SK-N-SH treated with all-trans-retinoic acid at 6 μM for 48 hours (cell line): ENCODE measurements around the gene GPHA2.

Experiments used
- ATAC-seq: fragments of 200-7000 bp; cut with Tn5 transposase; 3 replicates; pipeline ENCODE4 v1.9.1; 2020; ENCODE audit warnings: mild to moderate bottlenecking, moderate library complexity
- ARNTL ChIP-seq: fragments of 450-650 bp; formaldehyde crosslinking; IDR thresholded peaks from 2 replicates; pipeline ENCODE4 v1.5.0; 2020; ENCODE audit warnings: low read depth, mild to moderate bottlenecking, moderate library complexity, borderline replicate concordance
- BACH2 ChIP-seq: fragments of 250-450 bp; sonication (Bioruptor Pico); IDR thresholded peaks from 2 replicates; pipeline ENCODE4 v1.9.0; 2021; ENCODE audit warnings: mild to moderate bottlenecking, borderline replicate concordance
- CREB5 ChIP-seq: fragments of 250-450 bp; sonication (Bioruptor Pico); IDR thresholded peaks from 2 replicates; pipeline ENCODE4 v1.5.1; 2020; ENCODE audit warnings: low read depth, mild to moderate bottlenecking, moderate library complexity
- CSDC2 ChIP-seq: fragments of 250-450 bp; sonication (Bioruptor Pico); IDR thresholded peaks from 2 replicates; pipeline ENCODE4 v1.5.0; 2020; ENCODE audit warnings: mild to moderate bottlenecking, moderate library complexity
- CSRNP3 ChIP-seq: fragments of 250-450 bp; sonication (Bioruptor Pico); IDR thresholded peaks from 2 replicates; pipeline ENCODE4 v1.5.1; 2021; ENCODE audit warnings: mild to moderate bottlenecking, moderate library complexity
- ESRRG ChIP-seq: fragments of 250-450 bp; sonication (Bioruptor Pico); IDR thresholded peaks from 2 replicates; pipeline ENCODE4 v1.6.1; 2021; ENCODE audit warnings: mild to moderate bottlenecking
- GLIS3 ChIP-seq: fragments of 250-450 bp; sonication (Bioruptor Pico); IDR thresholded peaks from 2 replicates; pipeline ENCODE4 v1.5.0; 2020; ENCODE audit warnings: mild to moderate bottlenecking, moderate library complexity
- ISL1 ChIP-seq: fragments of 250-450 bp; sonication (Bioruptor Pico); IDR thresholded peaks from 2 replicates; pipeline ENCODE4 v2.1.2; 2022; ENCODE audit warnings: mild to moderate bottlenecking, moderate library complexity
- PPARA ChIP-seq: fragments of 250-450 bp; sonication (Bioruptor Pico); IDR thresholded peaks from 2 replicates; pipeline ENCODE4 v1.5.0; 2020; ENCODE audit warnings: mild to moderate bottlenecking, borderline replicate concordance
- RARB ChIP-seq: fragments of 250-450 bp; sonication (Bioruptor Pico); IDR thresholded peaks from 2 replicates; pipeline ENCODE4 v1.8.0; 2021; ENCODE audit warnings: mild to moderate bottlenecking, moderate library complexity
- SNAI2 ChIP-seq: fragments of 250-450 bp; sonication (Bioruptor Pico); IDR thresholded peaks from 2 replicates; pipeline ENCODE4 v1.5.0; 2020; ENCODE audit warnings: mild to moderate bottlenecking, moderate library complexity
- TCF4 ChIP-seq: fragments of 250-450 bp; sonication (Bioruptor Pico); IDR thresholded peaks from 2 replicates; pipeline ENCODE4 v1.8.0; 2021; ENCODE audit warnings: mild to moderate bottlenecking, moderate library complexity, borderline replicate concordance
- ZC3H10 ChIP-seq: fragments of 250-450 bp; sonication (Bioruptor Pico); IDR thresholded peaks from 2 replicates; pipeline ENCODE4 v1.5.1; 2021; ENCODE audit warnings: mild to moderate bottlenecking, moderate library complexity
- ZFP3 ChIP-seq: fragments of 250-450 bp; sonication (Bioruptor Pico); IDR thresholded peaks from 2 replicates; pipeline ENCODE4 v1.5.0; 2020; ENCODE audit warnings: mild to moderate bottlenecking, moderate library complexity
- ZFP30 ChIP-seq: fragments of 450-650 bp; formaldehyde crosslinking; IDR thresholded peaks from 2 replicates; pipeline ENCODE4 v1.5.0; 2022; ENCODE audit warnings: mild to moderate bottlenecking, moderate library complexity
- ZNF565 ChIP-seq: fragments of 450-650 bp; formaldehyde crosslinking; conservative IDR thresholded peaks from 2 replicates; pipeline ENCODE4 v1.5.0; 2020; ENCODE audit warnings: low read depth, mild to moderate bottlenecking, moderate library complexity
- ZNF70 ChIP-seq: fragments of 450-650 bp; formaldehyde crosslinking; IDR thresholded peaks from 2 replicates; pipeline ENCODE4 v1.5.0; 2020; ENCODE audit warnings: mild to moderate bottlenecking, moderate library complexity
- TF ChIP-seq, protein P1 (sequence below): fragments of 250-450 bp; sonication (Bioruptor Pico); IDR thresholded peaks from 2 replicates; pipeline ENCODE4 v1.5.0; 2020; ENCODE audit warnings: mild to moderate bottlenecking, moderate library complexity
- TF ChIP-seq, protein P2 (sequence below): fragments of 250-450 bp; sonication (Bioruptor Pico); IDR thresholded peaks from 2 replicates; pipeline ENCODE4 v1.8.0; 2021; ENCODE audit warnings: low read depth, mild to moderate bottlenecking, moderate library complexity, borderline replicate concordance
- TF ChIP-seq, protein P3 (sequence below): fragments of 250-450 bp; sonication (Bioruptor Pico); IDR thresholded peaks from 2 replicates; pipeline ENCODE4 v1.8.0; 2020; ENCODE audit warnings: mild to moderate bottlenecking, moderate library complexity, borderline replicate concordance

GPHA2 gene

DNA sequence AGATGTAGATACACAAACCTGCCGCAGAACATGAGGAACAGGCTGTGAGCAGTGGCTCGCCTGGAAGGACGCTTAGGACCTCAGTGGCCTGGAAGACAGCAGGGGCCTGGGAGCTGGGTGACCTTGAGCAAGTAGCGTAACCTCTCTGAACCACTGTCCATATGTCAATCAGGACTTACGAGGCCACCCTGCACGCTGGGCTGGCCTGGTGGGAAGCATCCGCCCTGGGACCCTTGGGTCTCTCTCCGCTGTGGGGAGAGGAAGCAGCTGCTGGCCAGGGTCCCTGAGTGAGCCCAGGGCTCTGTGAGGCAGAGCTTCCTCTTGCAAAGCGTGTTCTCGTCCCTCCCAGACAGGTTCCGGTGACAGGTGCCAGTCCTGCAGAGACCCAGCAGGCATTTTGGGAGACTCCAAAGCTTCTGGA, 43.3 kb downstream of the GPHA2 start:
- no peak for ATAC-seq
- TF ChIP-seq GLIS3 (CRISPR knock-in tag), result no peak
- no peak for TF ChIP-seq ARNTL
- TF ChIP-seq RARB (CRISPR knock-in tag), result no peak
- TF ChIP-seq SNAI2, result no peak
- TF ChIP-seq BACH2 (CRISPR knock-in tag), result no peak

- TF ChIP-seq PPARA (CRISPR knock-in tag) (no peak), TCF4 (no peak), CSRNP3 (CRISPR knock-in tag) (no peak), SNAI2 (no peak)
- TF ChIP-seq, all 23 proteins: peak for 0
- ATAC-seq, result no peak
Measured at GRCh38 chr11:64891880-64892279, 43.8 kb downstream of the GPHA2 start.

DNA sequence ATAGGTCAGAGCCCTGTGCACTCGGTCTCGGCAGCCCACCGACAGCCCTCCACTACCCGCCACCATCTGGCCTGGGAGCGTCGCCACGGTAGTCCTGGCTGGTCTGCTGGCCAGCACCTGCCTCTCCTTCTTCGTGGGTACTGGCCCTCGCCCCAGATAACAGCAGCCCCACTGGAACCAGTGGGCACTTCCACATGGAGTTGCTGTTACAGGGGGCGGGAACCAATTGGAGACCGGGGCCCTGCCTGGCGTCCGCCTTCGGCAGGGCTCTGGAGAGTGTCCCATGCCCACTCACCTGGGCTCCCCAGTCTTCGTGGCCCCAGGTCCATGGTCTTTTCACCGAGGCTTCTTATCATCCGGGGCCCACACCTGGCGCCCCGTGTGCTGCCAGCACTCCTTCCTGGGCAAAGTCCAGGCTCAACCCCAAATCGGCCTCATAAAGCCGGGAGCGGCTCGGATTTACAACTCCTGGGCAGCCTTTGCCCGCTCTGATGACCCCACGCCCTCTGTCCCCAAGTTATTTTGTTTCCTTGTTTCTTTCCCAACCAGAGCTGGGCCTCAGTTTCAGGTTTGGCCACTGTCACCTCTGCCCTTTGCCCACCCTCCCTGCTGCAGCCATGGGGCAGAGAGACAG, 44.4 kb downstream of the GPHA2 start:
- no peak for TF ChIP-seq CSRNP3 (CRISPR knock-in tag)
- TF ChIP-seq ARNTL, result no peak
- no peak for TF ChIP-seq ISL1
- no peak for TF ChIP-seq PPARA (CRISPR knock-in tag)
- TF ChIP-seq CSDC2 (CRISPR knock-in tag), result no peak
- no peak for TF ChIP-seq CREB5 (CRISPR knock-in tag)
- TF ChIP-seq GLIS3 (CRISPR knock-in tag), result no peak
- no peak for TF ChIP-seq ESRRG
- TF ChIP-seq, protein P1, sequence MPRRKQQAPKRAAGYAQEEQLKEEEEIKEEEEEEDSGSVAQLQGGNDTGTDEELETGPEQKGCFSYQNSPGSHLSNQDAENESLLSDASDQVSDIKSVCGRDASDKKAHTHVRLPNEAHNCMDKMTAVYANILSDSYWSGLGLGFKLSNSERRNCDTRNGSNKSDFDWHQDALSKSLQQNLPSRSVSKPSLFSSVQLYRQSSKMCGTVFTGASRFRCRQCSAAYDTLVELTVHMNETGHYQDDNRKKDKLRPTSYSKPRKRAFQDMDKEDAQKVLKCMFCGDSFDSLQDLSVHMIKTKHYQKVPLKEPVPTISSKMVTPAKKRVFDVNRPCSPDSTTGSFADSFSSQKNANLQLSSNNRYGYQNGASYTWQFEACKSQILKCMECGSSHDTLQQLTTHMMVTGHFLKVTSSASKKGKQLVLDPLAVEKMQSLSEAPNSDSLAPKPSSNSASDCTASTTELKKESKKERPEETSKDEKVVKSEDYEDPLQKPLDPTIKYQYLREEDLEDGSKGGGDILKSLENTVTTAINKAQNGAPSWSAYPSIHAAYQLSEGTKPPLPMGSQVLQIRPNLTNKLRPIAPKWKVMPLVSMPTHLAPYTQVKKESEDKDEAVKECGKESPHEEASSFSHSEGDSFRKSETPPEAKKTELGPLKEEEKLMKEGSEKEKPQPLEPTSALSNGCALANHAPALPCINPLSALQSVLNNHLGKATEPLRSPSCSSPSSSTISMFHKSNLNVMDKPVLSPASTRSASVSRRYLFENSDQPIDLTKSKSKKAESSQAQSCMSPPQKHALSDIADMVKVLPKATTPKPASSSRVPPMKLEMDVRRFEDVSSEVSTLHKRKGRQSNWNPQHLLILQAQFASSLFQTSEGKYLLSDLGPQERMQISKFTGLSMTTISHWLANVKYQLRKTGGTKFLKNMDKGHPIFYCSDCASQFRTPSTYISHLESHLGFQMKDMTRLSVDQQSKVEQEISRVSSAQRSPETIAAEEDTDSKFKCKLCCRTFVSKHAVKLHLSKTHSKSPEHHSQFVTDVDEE (CRISPR knock-in tag), result no peak
- ATAC-seq, result no peak

DNA sequence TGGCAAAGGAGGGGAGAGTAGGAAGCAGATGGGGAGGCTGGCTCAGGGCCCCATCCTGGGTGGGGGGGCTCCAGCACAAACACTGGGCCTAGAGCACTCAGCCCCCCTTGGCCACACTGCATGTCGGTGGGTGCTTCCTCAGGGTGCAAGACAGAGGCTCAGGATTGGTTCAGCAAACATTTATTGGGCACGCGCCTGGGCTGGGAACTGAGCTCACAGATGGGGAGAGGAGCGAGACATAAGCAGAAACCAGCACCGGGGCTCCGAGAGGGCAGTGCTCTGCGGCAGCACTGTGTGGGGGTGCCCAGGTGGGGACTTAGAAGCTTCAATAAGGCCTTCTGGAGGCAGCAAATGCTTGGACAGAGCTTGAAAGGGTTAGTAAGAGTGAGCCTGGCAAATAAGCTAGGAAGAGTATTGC, 45.2 kb downstream of the GPHA2 start:
- no peak for TF ChIP-seq ZNF565
- no peak for TF ChIP-seq ZFP30 (CRISPR knock-in tag)
- no peak for TF ChIP-seq ZFP3
- TF ChIP-seq, protein P2, sequence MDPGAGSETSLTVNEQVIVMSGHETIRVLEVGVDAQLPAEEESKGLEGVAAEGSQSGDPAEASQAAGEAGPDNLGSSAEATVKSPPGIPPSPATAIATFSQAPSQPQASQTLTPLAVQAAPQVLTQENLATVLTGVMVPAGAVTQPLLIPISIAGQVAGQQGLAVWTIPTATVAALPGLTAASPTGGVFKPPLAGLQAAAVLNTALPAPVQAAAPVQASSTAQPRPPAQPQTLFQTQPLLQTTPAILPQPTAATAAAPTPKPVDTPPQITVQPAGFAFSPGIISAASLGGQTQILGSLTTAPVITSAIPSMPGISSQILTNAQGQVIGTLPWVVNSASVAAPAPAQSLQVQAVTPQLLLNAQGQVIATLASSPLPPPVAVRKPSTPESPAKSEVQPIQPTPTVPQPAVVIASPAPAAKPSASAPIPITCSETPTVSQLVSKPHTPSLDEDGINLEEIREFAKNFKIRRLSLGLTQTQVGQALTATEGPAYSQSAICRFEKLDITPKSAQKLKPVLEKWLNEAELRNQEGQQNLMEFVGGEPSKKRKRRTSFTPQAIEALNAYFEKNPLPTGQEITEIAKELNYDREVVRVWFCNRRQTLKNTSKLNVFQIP (CRISPR knock-in tag), result no peak
- no peak for TF ChIP-seq ISL1
- TF ChIP-seq SNAI2, result no peak
- TF ChIP-seq, protein P1 (CRISPR knock-in tag), result no peak
- TF ChIP-seq ARNTL, result no peak
- no peak for TF ChIP-seq ZNF70 (CRISPR knock-in tag)
- no peak for TF ChIP-seq ESRRG
- no peak for TF ChIP-seq ZC3H10 (CRISPR knock-in tag)
- TF ChIP-seq, protein P3, sequence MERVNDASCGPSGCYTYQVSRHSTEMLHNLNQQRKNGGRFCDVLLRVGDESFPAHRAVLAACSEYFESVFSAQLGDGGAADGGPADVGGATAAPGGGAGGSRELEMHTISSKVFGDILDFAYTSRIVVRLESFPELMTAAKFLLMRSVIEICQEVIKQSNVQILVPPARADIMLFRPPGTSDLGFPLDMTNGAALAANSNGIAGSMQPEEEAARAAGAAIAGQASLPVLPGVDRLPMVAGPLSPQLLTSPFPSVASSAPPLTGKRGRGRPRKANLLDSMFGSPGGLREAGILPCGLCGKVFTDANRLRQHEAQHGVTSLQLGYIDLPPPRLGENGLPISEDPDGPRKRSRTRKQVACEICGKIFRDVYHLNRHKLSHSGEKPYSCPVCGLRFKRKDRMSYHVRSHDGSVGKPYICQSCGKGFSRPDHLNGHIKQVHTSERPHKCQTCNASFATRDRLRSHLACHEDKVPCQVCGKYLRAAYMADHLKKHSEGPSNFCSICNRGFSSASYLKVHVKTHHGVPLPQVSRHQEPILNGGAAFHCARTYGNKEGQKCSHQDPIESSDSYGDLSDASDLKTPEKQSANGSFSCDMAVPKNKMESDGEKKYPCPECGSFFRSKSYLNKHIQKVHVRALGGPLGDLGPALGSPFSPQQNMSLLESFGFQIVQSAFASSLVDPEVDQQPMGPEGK (CRISPR knock-in tag), result no peak
- ATAC-seq, result no peak
